ENCODE data around the gene NRP1.

NRP1 gene

GRCh38 chr10:33287112-33287511 lies 47.4 kb downstream of the NRP1 start:
- no peak for TF ChIP-seq ZFP30 (CRISPR knock-in tag; IDR thresholded peaks at IDR 0.05)
- TF ChIP-seq, protein P1, sequence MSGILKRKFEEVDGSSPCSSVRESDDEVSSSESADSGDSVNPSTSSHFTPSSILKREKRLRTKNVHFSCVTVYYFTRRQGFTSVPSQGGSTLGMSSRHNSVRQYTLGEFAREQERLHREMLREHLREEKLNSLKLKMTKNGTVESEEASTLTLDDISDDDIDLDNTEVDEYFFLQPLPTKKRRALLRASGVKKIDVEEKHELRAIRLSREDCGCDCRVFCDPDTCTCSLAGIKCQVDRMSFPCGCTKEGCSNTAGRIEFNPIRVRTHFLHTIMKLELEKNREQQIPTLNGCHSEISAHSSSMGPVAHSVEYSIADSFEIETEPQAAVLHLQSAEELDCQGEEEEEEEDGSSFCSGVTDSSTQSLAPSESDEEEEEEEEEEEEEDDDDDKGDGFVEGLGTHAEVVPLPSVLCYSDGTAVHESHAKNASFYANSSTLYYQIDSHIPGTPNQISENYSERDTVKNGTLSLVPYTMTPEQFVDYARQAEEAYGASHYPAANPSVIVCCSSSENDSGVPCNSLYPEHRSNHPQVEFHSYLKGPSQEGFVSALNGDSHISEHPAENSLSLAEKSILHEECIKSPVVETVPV (CRISPR knock-in tag; IDR thresholded peaks at IDR 0.05), result no peak
- no peak for TF ChIP-seq ESRRG (CRISPR knock-in tag; IDR thresholded peaks at IDR 0.05)
- TF ChIP-seq ZNF565 (CRISPR knock-in tag; conservative IDR thresholded peaks at IDR 0.05; ENCODE audit: low read depth), result no peak
- no peak for TF ChIP-seq PATZ1 (CRISPR knock-in tag; IDR thresholded peaks at IDR 0.05; ENCODE audit: borderline replicate concordance)
- no peak for TF ChIP-seq ARNTL (CRISPR knock-in tag; IDR thresholded peaks at IDR 0.05; ENCODE audit: borderline replicate concordance, low read depth)
- TF ChIP-seq TCF4 (CRISPR knock-in tag; IDR thresholded peaks at IDR 0.05; ENCODE audit: borderline replicate concordance), result no peak
- no peak for TF ChIP-seq POU6F1 (CRISPR knock-in tag; IDR thresholded peaks at IDR 0.05; ENCODE audit: borderline replicate concordance, low read depth)
- TF ChIP-seq RARB (CRISPR knock-in tag; IDR thresholded peaks at IDR 0.05), result no peak
- no peak for TF ChIP-seq BACH2 (CRISPR knock-in tag; IDR thresholded peaks at IDR 0.05; ENCODE audit: borderline replicate concordance)
- no peak for TF ChIP-seq ISL1 (CRISPR knock-in tag; IDR thresholded peaks at IDR 0.05)
- TF ChIP-seq TOX (CRISPR knock-in tag; IDR thresholded peaks at IDR 0.05; ENCODE audit: borderline replicate concordance), result no peak
- no peak for TF ChIP-seq ZNF8 (CRISPR knock-in tag; IDR thresholded peaks at IDR 0.05)
- no peak for TF ChIP-seq PPARA (CRISPR knock-in tag; IDR thresholded peaks at IDR 0.05; ENCODE audit: borderline replicate concordance)
- no peak for ATAC-seq

DNA sequence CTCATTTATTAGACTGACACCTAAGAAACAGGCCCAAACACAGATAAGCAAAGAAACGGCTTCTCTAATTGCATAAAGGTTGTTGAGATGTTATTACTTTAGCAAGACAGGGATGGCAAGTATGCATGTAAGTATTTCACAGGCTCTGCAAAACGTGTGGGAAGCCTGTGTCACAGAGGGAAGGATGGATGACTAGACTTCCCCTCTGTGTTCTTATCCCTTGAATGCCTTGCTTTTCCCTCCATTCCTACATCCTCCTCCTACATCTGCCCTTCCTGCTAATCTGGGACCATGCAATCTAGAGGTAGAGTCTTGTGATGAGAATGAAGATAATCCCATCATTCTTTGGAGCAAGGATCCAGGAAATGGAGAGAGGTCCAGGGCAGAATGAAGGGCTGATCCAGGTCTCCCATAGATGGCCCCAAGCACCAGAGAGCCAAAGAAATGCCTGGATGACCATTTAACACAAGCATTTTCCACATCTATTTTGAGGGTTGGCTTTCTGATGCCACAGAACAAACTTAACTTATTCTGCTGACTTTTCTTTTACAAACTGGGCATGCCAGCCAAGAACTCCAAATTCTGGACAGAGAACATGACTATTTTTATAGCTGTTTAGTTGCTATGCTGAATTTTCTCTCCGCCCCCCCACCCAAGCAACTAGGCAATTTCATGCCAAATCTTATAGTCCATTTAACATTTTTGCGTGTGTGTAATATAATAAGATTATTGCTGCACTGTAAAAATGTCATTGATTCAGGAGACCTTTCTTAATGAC lies 48.1 kb downstream of the NRP1 start:
- TF ChIP-seq ZNF8 (CRISPR knock-in tag; IDR thresholded peaks at IDR 0.05) (no peak), OSR1 (CRISPR knock-in tag; IDR thresholded peaks at IDR 0.05) (no peak), ESRRG (CRISPR knock-in tag; IDR thresholded peaks at IDR 0.05) (no peak), CSDC2 (CRISPR knock-in tag; IDR thresholded peaks at IDR 0.05) (no peak), PPARA (CRISPR knock-in tag; IDR thresholded peaks at IDR 0.05; ENCODE audit: borderline replicate concordance) (no peak), ARNTL (CRISPR knock-in tag; IDR thresholded peaks at IDR 0.05; ENCODE audit: borderline replicate concordance, low read depth) (no peak), ZFP3 (CRISPR knock-in tag; IDR thresholded peaks at IDR 0.05) (no peak), TOX (CRISPR knock-in tag; IDR thresholded peaks at IDR 0.05; ENCODE audit: borderline replicate concordance) (no peak), ZC3H10 (CRISPR knock-in tag; IDR thresholded peaks at IDR 0.05) (no peak), ISL1 (CRISPR knock-in tag; IDR thresholded peaks at IDR 0.05) (no peak), ZFP30 (CRISPR knock-in tag; IDR thresholded peaks at IDR 0.05) (no peak), PATZ1 (CRISPR knock-in tag; IDR thresholded peaks at IDR 0.05; ENCODE audit: borderline replicate concordance) (no peak), ZNF70 (CRISPR knock-in tag; IDR thresholded peaks at IDR 0.05) (no peak)
- TF ChIP-seq, protein P1 (CRISPR knock-in tag; IDR thresholded peaks at IDR 0.05), result no peak
- TF ChIP-seq, protein P2, sequence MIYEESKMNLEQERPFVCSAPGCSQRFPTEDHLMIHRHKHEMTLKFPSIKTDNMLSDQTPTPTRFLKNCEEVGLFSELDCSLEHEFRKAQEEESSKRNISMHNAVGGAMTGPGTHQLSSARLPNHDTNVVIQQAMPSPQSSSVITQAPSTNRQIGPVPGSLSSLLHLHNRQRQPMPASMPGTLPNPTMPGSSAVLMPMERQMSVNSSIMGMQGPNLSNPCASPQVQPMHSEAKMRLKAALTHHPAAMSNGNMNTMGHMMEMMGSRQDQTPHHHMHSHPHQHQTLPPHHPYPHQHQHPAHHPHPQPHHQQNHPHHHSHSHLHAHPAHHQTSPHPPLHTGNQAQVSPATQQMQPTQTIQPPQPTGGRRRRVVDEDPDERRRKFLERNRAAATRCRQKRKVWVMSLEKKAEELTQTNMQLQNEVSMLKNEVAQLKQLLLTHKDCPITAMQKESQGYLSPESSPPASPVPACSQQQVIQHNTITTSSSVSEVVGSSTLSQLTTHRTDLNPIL (CRISPR knock-in tag; IDR thresholded peaks at IDR 0.05; ENCODE audit: low read depth), result no peak
- TF ChIP-seq, protein P3, sequence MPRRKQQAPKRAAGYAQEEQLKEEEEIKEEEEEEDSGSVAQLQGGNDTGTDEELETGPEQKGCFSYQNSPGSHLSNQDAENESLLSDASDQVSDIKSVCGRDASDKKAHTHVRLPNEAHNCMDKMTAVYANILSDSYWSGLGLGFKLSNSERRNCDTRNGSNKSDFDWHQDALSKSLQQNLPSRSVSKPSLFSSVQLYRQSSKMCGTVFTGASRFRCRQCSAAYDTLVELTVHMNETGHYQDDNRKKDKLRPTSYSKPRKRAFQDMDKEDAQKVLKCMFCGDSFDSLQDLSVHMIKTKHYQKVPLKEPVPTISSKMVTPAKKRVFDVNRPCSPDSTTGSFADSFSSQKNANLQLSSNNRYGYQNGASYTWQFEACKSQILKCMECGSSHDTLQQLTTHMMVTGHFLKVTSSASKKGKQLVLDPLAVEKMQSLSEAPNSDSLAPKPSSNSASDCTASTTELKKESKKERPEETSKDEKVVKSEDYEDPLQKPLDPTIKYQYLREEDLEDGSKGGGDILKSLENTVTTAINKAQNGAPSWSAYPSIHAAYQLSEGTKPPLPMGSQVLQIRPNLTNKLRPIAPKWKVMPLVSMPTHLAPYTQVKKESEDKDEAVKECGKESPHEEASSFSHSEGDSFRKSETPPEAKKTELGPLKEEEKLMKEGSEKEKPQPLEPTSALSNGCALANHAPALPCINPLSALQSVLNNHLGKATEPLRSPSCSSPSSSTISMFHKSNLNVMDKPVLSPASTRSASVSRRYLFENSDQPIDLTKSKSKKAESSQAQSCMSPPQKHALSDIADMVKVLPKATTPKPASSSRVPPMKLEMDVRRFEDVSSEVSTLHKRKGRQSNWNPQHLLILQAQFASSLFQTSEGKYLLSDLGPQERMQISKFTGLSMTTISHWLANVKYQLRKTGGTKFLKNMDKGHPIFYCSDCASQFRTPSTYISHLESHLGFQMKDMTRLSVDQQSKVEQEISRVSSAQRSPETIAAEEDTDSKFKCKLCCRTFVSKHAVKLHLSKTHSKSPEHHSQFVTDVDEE (CRISPR knock-in tag; IDR thresholded peaks at IDR 0.05), result no peak
- ATAC-seq, result no peak
